GM12878 (cell line): Measurements from ENCODE around the gene SWSAP1. TPM values are rescaled to one million over a fixed set of nuclear protein-coding genes. Genes with fewer than 3 reads are reported as not detected.

Experiments used
- ASH2L ChIP-seq: fragments of 300-600, 200-600 bp; sonication (generic); IDR thresholded peaks from 2 replicates; pipeline ENCODE4 v1.6.1; 2017; ENCODE audit warnings: low read depth, mild to moderate bottlenecking, borderline replicate concordance
- CREM ChIP-seq: IDR thresholded peaks from 2 replicates; pipeline ENCODE4 v1.6.1; 2014; ENCODE audit warnings: antibody characterized with exemption, low read depth
- FOXM1 ChIP-seq: IDR thresholded peaks from 2 replicates; pipeline ENCODE4 v1.6.1; 2012; ENCODE audit warnings: low read depth, mild to moderate bottlenecking, inconsistent platforms, low read length, moderate library complexity
- NFXL1 ChIP-seq: fragments of 450-650 bp; IDR thresholded peaks from 2 replicates; pipeline ENCODE4 v1.6.1; 2017; ENCODE audit warnings: antibody characterized with exemption, mild to moderate bottlenecking, borderline replicate concordance
- NR2C2 ChIP-seq: IDR thresholded peaks from 2 replicates; pipeline ENCODE4 v1.6.1; 2011; ENCODE audit warnings: borderline replicate concordance, low read depth; ENCODE audit not compliant: control insufficient read depth, insufficient read length
- POLR2AphosphoS5 ChIP-seq: IDR thresholded peaks from 2 replicates; pipeline ENCODE4 v1.6.1; 2011; ENCODE audit warnings: mild to moderate bottlenecking, low read length, inconsistent platforms
- RAD51 ChIP-seq: fragments of 450-650 bp; IDR thresholded peaks from 2 replicates; pipeline ENCODE4 v1.6.1; 2016; ENCODE audit warnings: moderate library complexity, mild to moderate bottlenecking, inconsistent platforms
- SIX5 ChIP-seq: IDR thresholded peaks from 2 replicates; pipeline ENCODE4 v1.6.1; 2011; ENCODE audit warnings: mild to moderate bottlenecking, low read depth, low read length, moderate library complexity; ENCODE audit not compliant: severe bottlenecking
- SPI1 ChIP-seq: IDR thresholded peaks from 2 replicates; pipeline ENCODE4 v1.6.1; 2011; ENCODE audit warnings: low read depth, mild to moderate bottlenecking, low read length, moderate library complexity, borderline replicate concordance; ENCODE audit not compliant: insufficient read depth
- TCF3 ChIP-seq: IDR thresholded peaks from 2 replicates; pipeline ENCODE4 v1.6.1; 2012; ENCODE audit warnings: low read depth, mild to moderate bottlenecking, low read length, borderline replicate concordance; ENCODE audit not compliant: insufficient read depth
- TCF7 ChIP-seq: IDR thresholded peaks from 2 replicates; pipeline ENCODE4 v1.6.1; 2014; ENCODE audit warnings: antibody characterized with exemption, borderline replicate concordance
- ZBTB11 ChIP-seq: fragments of 450-650 bp; formaldehyde crosslinking; IDR thresholded peaks from 2 replicates; pipeline ENCODE4 v1.5.0; 2022; ENCODE audit warnings: mild to moderate bottlenecking, missing genetic modification characterization
- ZNF217 ChIP-seq: fragments of 450-650 bp; IDR thresholded peaks from 2 replicates; pipeline ENCODE4 v1.6.1; 2017; ENCODE audit warnings: antibody characterized with exemption, mild to moderate bottlenecking
- polyA plus RNA-seq, 11 experiments: library from polyadenylated mRNA; depleted of rRNA in 4 of 11; unstranded in 6 of 11; stranded (reverse) in 5 of 11; fragments of >200 nt; fragmentation: Nextera tagmentation in 4 of 11; fragmentation: Illumina TruSeq in 1 of 11; extraction: Ambion mirVana in 4 of 11; extraction: Trizol in 1 of 11; gene quantifications; 1 replicate in 1 of 11; 2 replicates in 10 of 11; pipeline versions ENCODE4 v1.2.1 to v1.2.3, GENCODE V29; 2011 to 2016; ENCODE audit warnings: inconsistent platforms in 2 of 11, missing spikeins in 2 of 11, low read depth in 1 of 11
- total RNA-seq, 4 experiments: library from RNA; depleted of rRNA in 3 of 4; stranded (reverse); fragments of >200 nt in 3 of 4; fragmentation: Illumina TruSeq in 1 of 4; extraction: Trizol in 1 of 4; gene quantifications; 2 replicates each; pipeline versions ENCODE4 v1.2.1 to v1.2.3, GENCODE V29; 2013 to 2021
- TF ChIP-seq, protein P1 (sequence below): fragments of 450-650 bp; IDR thresholded peaks from 2 replicates; pipeline ENCODE4 v1.6.1; 2017; ENCODE audit warnings: mild to moderate bottlenecking
- TF ChIP-seq, protein P2 (sequence below), 3 experiments: IDR thresholded peaks in 2 of 3; conservative IDR thresholded peaks in 1 of 3; 2 replicates each; pipeline ENCODE4 v1.5.1; 2011; ENCODE audit warnings: low read depth in 3 of 3, low read length in 3 of 3, mild to moderate bottlenecking in 3 of 3, control low read depth in 2 of 3, moderate library complexity in 2 of 3, inconsistent platforms in 1 of 3, mixed read lengths in 1 of 3; ENCODE audit not compliant: control insufficient read depth in 2 of 3, insufficient read depth in 1 of 3; ENCODE audit errors: extremely low read depth in 1 of 3
- TF ChIP-seq, protein P3 (sequence below): fragments of 450-650 bp; IDR thresholded peaks from 2 replicates; pipeline ENCODE4 v1.6.1; 2018; ENCODE audit warnings: mild to moderate bottlenecking, low read depth, moderate library complexity; ENCODE audit not compliant: partially characterized antibody
- TF ChIP-seq, protein P4 (sequence below): IDR thresholded peaks from 2 replicates; pipeline ENCODE4 v1.6.1; 2012; ENCODE audit warnings: low read depth, low read length, improper control_type of control experiment

Gene SWSAP1
- total and polyA plus RNA-seq, 10 of the 15 experiments (the other 5 are each of a cell fraction or from before 2014, with no cell fraction given), result 0.18 to 6.5 (median 2.4) TPM

- TF ChIP-seq ASH2L, result no peak
- TF ChIP-seq NFXL1, result no peak
- TF ChIP-seq, protein P1, sequence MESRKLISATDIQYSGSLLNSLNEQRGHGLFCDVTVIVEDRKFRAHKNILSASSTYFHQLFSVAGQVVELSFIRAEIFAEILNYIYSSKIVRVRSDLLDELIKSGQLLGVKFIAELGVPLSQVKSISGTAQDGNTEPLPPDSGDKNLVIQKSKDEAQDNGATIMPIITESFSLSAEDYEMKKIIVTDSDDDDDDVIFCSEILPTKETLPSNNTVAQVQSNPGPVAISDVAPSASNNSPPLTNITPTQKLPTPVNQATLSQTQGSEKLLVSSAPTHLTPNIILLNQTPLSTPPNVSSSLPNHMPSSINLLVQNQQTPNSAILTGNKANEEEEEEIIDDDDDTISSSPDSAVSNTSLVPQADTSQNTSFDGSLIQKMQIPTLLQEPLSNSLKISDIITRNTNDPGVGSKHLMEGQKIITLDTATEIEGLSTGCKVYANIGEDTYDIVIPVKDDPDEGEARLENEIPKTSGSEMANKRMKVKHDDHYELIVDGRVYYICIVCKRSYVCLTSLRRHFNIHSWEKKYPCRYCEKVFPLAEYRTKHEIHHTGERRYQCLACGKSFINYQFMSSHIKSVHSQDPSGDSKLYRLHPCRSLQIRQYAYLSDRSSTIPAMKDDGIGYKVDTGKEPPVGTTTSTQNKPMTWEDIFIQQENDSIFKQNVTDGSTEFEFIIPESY, result no peak
- 0 out of 2 replicates have a peak, but pooled peaks have one; percentile 10 for TF ChIP-seq CREM
- peak; percentile 43; the same call in 1 of the 2 replicates for TF ChIP-seq RAD51
- no peak for TF ChIP-seq NR2C2
- TF ChIP-seq, protein P2, sequence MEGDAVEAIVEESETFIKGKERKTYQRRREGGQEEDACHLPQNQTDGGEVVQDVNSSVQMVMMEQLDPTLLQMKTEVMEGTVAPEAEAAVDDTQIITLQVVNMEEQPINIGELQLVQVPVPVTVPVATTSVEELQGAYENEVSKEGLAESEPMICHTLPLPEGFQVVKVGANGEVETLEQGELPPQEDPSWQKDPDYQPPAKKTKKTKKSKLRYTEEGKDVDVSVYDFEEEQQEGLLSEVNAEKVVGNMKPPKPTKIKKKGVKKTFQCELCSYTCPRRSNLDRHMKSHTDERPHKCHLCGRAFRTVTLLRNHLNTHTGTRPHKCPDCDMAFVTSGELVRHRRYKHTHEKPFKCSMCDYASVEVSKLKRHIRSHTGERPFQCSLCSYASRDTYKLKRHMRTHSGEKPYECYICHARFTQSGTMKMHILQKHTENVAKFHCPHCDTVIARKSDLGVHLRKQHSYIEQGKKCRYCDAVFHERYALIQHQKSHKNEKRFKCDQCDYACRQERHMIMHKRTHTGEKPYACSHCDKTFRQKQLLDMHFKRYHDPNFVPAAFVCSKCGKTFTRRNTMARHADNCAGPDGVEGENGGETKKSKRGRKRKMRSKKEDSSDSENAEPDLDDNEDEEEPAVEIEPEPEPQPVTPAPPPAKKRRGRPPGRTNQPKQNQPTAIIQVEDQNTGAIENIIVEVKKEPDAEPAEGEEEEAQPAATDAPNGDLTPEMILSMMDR (IDR thresholded peaks at IDR 0.05 in 2 of 3, conservative IDR thresholded peaks at IDR 0.05 in 1 of 3; ENCODE audit: control insufficient read depth in 2 of 3, extremely low read depth in 1 of 3, insufficient read depth in 1 of 3, low read depth in 3 of 3, low read length in 3 of 3), result no peak
- no peak for TF ChIP-seq SIX5
- no peak for TF ChIP-seq ZNF217
- TF ChIP-seq, protein P3, sequence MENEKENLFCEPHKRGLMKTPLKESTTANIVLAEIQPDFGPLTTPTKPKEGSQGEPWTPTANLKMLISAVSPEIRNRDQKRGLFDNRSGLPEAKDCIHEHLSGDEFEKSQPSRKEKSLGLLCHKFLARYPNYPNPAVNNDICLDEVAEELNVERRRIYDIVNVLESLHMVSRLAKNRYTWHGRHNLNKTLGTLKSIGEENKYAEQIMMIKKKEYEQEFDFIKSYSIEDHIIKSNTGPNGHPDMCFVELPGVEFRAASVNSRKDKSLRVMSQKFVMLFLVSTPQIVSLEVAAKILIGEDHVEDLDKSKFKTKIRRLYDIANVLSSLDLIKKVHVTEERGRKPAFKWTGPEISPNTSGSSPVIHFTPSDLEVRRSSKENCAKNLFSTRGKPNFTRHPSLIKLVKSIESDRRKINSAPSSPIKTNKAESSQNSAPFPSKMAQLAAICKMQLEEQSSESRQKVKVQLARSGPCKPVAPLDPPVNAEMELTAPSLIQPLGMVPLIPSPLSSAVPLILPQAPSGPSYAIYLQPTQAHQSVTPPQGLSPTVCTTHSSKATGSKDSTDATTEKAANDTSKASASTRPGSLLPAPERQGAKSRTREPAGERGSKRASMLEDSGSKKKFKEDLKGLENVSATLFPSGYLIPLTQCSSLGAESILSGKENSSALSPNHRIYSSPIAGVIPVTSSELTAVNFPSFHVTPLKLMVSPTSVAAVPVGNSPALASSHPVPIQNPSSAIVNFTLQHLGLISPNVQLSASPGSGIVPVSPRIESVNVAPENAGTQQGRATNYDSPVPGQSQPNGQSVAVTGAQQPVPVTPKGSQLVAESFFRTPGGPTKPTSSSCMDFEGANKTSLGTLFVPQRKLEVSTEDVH, result no peak
- TF ChIP-seq, protein P4, sequence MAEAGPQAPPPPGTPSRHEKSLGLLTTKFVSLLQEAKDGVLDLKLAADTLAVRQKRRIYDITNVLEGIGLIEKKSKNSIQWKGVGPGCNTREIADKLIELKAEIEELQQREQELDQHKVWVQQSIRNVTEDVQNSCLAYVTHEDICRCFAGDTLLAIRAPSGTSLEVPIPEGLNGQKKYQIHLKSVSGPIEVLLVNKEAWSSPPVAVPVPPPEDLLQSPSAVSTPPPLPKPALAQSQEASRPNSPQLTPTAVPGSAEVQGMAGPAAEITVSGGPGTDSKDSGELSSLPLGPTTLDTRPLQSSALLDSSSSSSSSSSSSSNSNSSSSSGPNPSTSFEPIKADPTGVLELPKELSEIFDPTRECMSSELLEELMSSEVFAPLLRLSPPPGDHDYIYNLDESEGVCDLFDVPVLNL, result no peak
- no peak for TF ChIP-seq TCF3
- peak; percentile 79; the same call in 1 of the 2 replicates for TF ChIP-seq POLR2AphosphoS5
- TF ChIP-seq TCF7, result no peak
- TF ChIP-seq ZBTB11, result no peak
- no peak for TF ChIP-seq FOXM1
- TF ChIP-seq SPI1, result no peak
Observed at GRCh38 chr19:11375143-11375948, 880 bp downstream of the SWSAP1 start (continued).
